ENCODE measurements around the gene NEMP2.

DNA sequence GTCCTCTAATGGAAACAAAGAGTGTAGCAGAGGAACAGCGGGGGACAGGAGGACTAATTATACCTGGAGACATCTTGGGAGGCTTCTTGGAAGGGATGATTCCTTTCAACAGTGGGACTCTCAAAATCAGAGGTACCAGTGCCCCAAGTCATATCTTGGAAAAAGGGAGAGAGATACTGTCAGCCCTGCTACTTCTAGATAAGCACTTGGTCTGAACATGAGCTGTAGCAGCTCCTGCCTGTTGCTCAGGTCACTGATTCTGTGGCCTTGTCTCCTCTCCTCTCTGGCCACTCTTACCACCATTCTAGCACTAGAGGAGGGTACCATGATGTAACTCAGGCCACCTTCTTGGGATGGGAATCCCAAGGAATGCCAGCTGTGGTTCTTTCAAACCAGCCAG lies 71.9 kb downstream of the NEMP2 start:
- TF ChIP-seq, protein P1, sequence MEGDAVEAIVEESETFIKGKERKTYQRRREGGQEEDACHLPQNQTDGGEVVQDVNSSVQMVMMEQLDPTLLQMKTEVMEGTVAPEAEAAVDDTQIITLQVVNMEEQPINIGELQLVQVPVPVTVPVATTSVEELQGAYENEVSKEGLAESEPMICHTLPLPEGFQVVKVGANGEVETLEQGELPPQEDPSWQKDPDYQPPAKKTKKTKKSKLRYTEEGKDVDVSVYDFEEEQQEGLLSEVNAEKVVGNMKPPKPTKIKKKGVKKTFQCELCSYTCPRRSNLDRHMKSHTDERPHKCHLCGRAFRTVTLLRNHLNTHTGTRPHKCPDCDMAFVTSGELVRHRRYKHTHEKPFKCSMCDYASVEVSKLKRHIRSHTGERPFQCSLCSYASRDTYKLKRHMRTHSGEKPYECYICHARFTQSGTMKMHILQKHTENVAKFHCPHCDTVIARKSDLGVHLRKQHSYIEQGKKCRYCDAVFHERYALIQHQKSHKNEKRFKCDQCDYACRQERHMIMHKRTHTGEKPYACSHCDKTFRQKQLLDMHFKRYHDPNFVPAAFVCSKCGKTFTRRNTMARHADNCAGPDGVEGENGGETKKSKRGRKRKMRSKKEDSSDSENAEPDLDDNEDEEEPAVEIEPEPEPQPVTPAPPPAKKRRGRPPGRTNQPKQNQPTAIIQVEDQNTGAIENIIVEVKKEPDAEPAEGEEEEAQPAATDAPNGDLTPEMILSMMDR (IDR thresholded peaks at IDR 0.05), result no peak
- no peak for TF ChIP-seq POLR2A (IDR thresholded peaks at IDR 0.05)

Data from thyroid gland (tissue), 4 donors.